Epithelial cell of proximal tubule (primary cell): ENCODE measurements around the gene EIF4H. TPM values are rescaled to one million over a fixed set of nuclear protein-coding genes. Genes with fewer than 3 reads are reported as not detected.
"Not testable (repeated sequence)": the region's sequence is repeated elsewhere in the genome, so short reads cannot be mapped to it uniquely, and the experiment has no call there.

ENCODE experiments used
- DNase-seq: peaks from one replicate; pipeline ENCODE4 v3.0.0-alpha.2; 2011; ENCODE audit warnings: low read depth
- H3K4me3 ChIP-seq: 2 replicates; pipeline ENCODE4 v1.5.1; 2011; ENCODE audit warnings: low read depth, mild to moderate bottlenecking, low read length
- CTCF ChIP-seq: conservative IDR thresholded peaks from 2 replicates; pipeline ENCODE4 v1.5.1; 2012; ENCODE audit warnings: low read depth, mild to moderate bottlenecking, low read length
- total RNA-seq: library from RNA; depleted of rRNA; stranded (reverse); fragments of >200 nt; gene quantifications from 2 replicates; pipeline ENCODE4 v1.2.3, GENCODE V29; 2015

Gene EIF4H
- total RNA-seq, 1 donor from 2014 or later = 310 TPM

GRCh38 chr7:74207586-74207985, 33.4 kb downstream of the EIF4H start:
- no peak overlapping the region for H3K4me3 ChIP-seq

GRCh38 chr7:74208241-74208640, 34.1 kb downstream of the EIF4H start:
- not testable (repeated sequence) for H3K4me3 ChIP-seq, DNase-seq

More at GRCh38 chr7:74207586-74207985, 33.4 kb downstream of the EIF4H start:
- no peak for TF ChIP-seq CTCF
- DNase-seq = no peak

- TF ChIP-seq CTCF = no peak
- no peak for DNase-seq
- H3K4me3 ChIP-seq = no peak overlapping the region
Observed at GRCh38 chr7:74212661-74213060, 38.5 kb downstream of the EIF4H start.

GRCh38 chr7:74214816-74215630, 40.9 kb downstream of the EIF4H start:
- TF ChIP-seq CTCF = no peak
- DNase-seq = no peak
- no peak overlapping the region for H3K4me3 ChIP-seq

GRCh38 chr7:74215921-74216320, 41.8 kb downstream of the EIF4H start:
- no peak overlapping the region for H3K4me3 ChIP-seq
- DNase-seq = no peak
- no peak for TF ChIP-seq CTCF

- TF ChIP-seq CTCF = no peak
- H3K4me3 ChIP-seq = no peak overlapping the region
- no peak for DNase-seq
Observed at GRCh38 chr7:74216361-74216761, 42.2 kb downstream of the EIF4H start.

- no peak for TF ChIP-seq CTCF
- no peak overlapping the region for H3K4me3 ChIP-seq
- no peak for DNase-seq
Observed at GRCh38 chr7:74217455-74218342, 43.5 kb downstream of the EIF4H start.
